Mesenchymal stem cell (in vitro differentiated cells and primary cell): ENCODE results near the gene RANBP2.
"Not testable (repeated sequence)": the region's sequence is repeated elsewhere in the genome, so short reads cannot be mapped to it uniquely, and the experiment has no call there.

Source experiments
- DNase-seq: peaks from one replicate; pipeline ENCODE4 v3.0.0-alpha.2; 2013
- H2AFZ ChIP-seq: one replicate; pipeline ENCODE4 v1.6.1; 2013; ENCODE audit warnings: low read depth, mild to moderate bottlenecking, control low read depth, inconsistent platforms, low read length, moderate library complexity
- H2AK5ac ChIP-seq: 2 replicates; pipeline ENCODE4 v1.6.1; 2013; ENCODE audit warnings: low read length, moderate library complexity, mild to moderate bottlenecking, inconsistent platforms; ENCODE audit not compliant: severe bottlenecking
- H2BK120ac ChIP-seq: one replicate; pipeline ENCODE4 v1.6.1; 2013; ENCODE audit warnings: low read depth, mild to moderate bottlenecking, inconsistent platforms, low read length, moderate library complexity
- H2BK12ac ChIP-seq, 2 experiments: one replicate each; pipeline ENCODE4 v1.6.1; 2013; ENCODE audit warnings: inconsistent platforms in 2 of 2, low read length in 2 of 2, mild to moderate bottlenecking in 2 of 2, moderate library complexity in 2 of 2, control low read depth in 1 of 2
- H2BK15ac ChIP-seq: one replicate; pipeline ENCODE4 v1.6.1; 2013; ENCODE audit warnings: mild to moderate bottlenecking, low read depth, inconsistent platforms; ENCODE audit not compliant: poor library complexity, severe bottlenecking
- H2BK5ac ChIP-seq: 2 replicates; pipeline ENCODE4 v1.6.1; 2013; ENCODE audit warnings: low read depth, mild to moderate bottlenecking, low read length, control low read depth, inconsistent platforms; ENCODE audit not compliant: poor library complexity, severe bottlenecking
- H3K14ac ChIP-seq, 2 experiments: one replicate each; pipeline ENCODE4 v1.6.1; 2013; ENCODE audit warnings: inconsistent platforms in 2 of 2, low read length in 2 of 2, control low read depth in 1 of 2, mild to moderate bottlenecking in 1 of 2, moderate library complexity in 1 of 2
- H3K18ac ChIP-seq, 2 experiments: one replicate each; pipeline ENCODE4 v1.6.1; 2013; ENCODE audit warnings: inconsistent platforms in 2 of 2, low read length in 2 of 2, control low read depth in 1 of 2, low read depth in 1 of 2, mild to moderate bottlenecking in 1 of 2
- H3K23ac ChIP-seq, 2 experiments: one replicate each; pipeline ENCODE4 v1.6.1; 2013; ENCODE audit warnings: inconsistent platforms in 2 of 2, low read length in 2 of 2, mild to moderate bottlenecking in 2 of 2, moderate library complexity in 2 of 2, control low read depth in 1 of 2
- H3K27ac ChIP-seq: 2 replicates; pipeline ENCODE4 v1.5.1; 2013; ENCODE audit warnings: mild to moderate bottlenecking, moderate library complexity, low read length, control low read depth, inconsistent platforms; ENCODE audit not compliant: poor library complexity, severe bottlenecking
- H3K27me3 ChIP-seq, 2 experiments: 2 replicates each; pipeline versions ENCODE4 v1.6.1 to v1.7.0; 2013; ENCODE audit warnings: low read length in 2 of 2, mild to moderate bottlenecking in 2 of 2, moderate library complexity in 2 of 2, control low read depth in 1 of 2, inconsistent platforms in 1 of 2; ENCODE audit not compliant: control insufficient read depth in 1 of 2, insufficient read depth in 1 of 2
- H3K36me3 ChIP-seq, 2 experiments: 2 replicates each; pipeline versions ENCODE4 v1.6.1 to v1.7.0; 2013; ENCODE audit warnings: low read length in 2 of 2, control low read depth in 1 of 2, inconsistent platforms in 1 of 2, low read depth in 1 of 2, mild to moderate bottlenecking in 1 of 2; ENCODE audit not compliant: insufficient read depth in 2 of 2, control insufficient read depth in 1 of 2
- H3K4ac ChIP-seq, 2 experiments: one replicate each; pipeline ENCODE4 v1.6.1; 2013; ENCODE audit warnings: inconsistent platforms in 2 of 2, low read length in 2 of 2, mild to moderate bottlenecking in 2 of 2, moderate library complexity in 2 of 2, control low read depth in 1 of 2, low read depth in 1 of 2
- H3K4me1 ChIP-seq: 2 replicates; pipeline ENCODE4 v1.6.1; 2013; ENCODE audit warnings: low read depth, low read length, control low read depth; ENCODE audit not compliant: control insufficient read depth, insufficient read depth
- H3K4me2 ChIP-seq: 2 replicates; pipeline ENCODE4 v1.6.1; 2013; ENCODE audit warnings: low read length, mild to moderate bottlenecking, inconsistent platforms; ENCODE audit not compliant: poor library complexity, severe bottlenecking
- H3K4me3 ChIP-seq, 2 experiments: 2 replicates each; pipeline versions ENCODE4 v1.5.1 to v1.7.0; 2013; ENCODE audit warnings: low read length in 2 of 2, mild to moderate bottlenecking in 2 of 2, control low read depth in 1 of 2, low read depth in 1 of 2; ENCODE audit not compliant: insufficient read depth in 1 of 2
- H3K79me1 ChIP-seq: replicated peaks from 2 replicates; pipeline ENCODE4 v1.6.1; 2013; ENCODE audit warnings: mild to moderate bottlenecking, control low read depth, low read length, inconsistent platforms; ENCODE audit not compliant: poor library complexity, severe bottlenecking
- H3K9ac ChIP-seq: 2 replicates; pipeline ENCODE4 v1.7.0; 2013; ENCODE audit warnings: mild to moderate bottlenecking, low read length, moderate library complexity
- H3K9me3 ChIP-seq: 2 replicates; pipeline ENCODE4 v1.7.0; 2013; ENCODE audit warnings: mild to moderate bottlenecking, low read length; ENCODE audit not compliant: control insufficient read depth
- H4K8ac ChIP-seq: one replicate; pipeline ENCODE4 v1.6.1; 2013; ENCODE audit warnings: inconsistent platforms, mild to moderate bottlenecking, low read length, moderate library complexity
- H4K91ac ChIP-seq: one replicate; pipeline ENCODE4 v1.6.1; 2013; ENCODE audit warnings: mild to moderate bottlenecking, low read length, inconsistent platforms
- WGBS: methylation state at CpG from one replicate; pipeline ENCODE4 v1.1.7; 2013; ENCODE audit warnings: mixed read lengths; 5-methylcytosine and 5-hydroxymethylcytosine counted together

The RANBP2 gene

DNA sequence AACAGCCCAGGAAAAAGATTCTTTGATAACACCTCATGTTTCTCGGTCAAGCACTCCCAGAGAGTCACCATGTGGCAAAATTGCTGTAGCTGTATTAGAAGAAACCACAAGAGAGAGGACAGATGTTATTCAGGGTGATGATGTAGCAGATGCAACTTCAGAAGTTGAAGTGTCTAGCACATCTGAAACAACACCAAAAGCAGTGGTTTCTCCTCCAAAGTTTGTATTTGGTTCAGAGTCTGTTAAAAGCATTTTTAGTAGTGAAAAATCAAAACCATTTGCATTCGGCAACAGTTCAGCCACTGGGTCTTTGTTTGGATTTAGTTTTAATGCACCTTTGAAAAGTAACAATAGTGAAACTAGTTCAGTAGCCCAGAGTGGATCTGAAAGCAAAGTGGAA, 48.6 kb downstream of the RANBP2 start:
- H2BK120ac ChIP-seq, H3K9me3 ChIP-seq, H3K23ac ChIP-seq, H2AK5ac ChIP-seq, H3K27ac ChIP-seq, H3K4ac ChIP-seq, H3K4me1 ChIP-seq, H2BK5ac ChIP-seq, H4K91ac ChIP-seq, H2BK12ac ChIP-seq, H3K27me3 ChIP-seq, H4K8ac ChIP-seq, H3K4me2 ChIP-seq, H3K9ac ChIP-seq, H2AFZ ChIP-seq, H3K4me3 ChIP-seq, H3K14ac ChIP-seq, H2BK15ac ChIP-seq, H3K18ac ChIP-seq, DNase-seq: not testable (repeated sequence)
- peaks cover 10 to 65% of the 10 kb centered on the region in 2 experiments for H3K36me3 ChIP-seq
- no CpG with 5 or more reads among the region's 2 CpGs for WGBS
- peaks cover 21% of the 10 kb centered on the region for H3K79me1 ChIP-seq

DNA sequence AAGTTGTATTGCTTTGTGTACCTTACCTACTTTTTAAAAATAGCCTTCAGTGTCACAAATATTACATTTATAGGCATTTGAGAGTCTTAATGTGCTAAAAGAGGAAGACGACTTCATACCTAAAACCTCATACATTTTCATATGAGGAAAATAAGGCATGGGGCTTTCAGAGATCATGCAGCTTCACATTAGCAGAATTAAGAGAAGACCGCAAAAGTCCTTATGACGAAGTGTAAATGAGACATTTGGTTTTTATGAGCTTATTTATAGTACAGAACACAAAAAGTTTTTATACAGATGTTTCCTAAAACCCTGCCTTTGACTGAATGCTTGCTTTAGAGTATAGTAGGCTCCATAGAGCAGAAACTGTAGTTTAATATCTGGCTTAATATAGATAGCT, 57.2 kb downstream of the RANBP2 start:
- H3K23ac ChIP-seq = no peak overlapping the region
- no peak overlapping the region for H3K14ac ChIP-seq
- no peak overlapping the region for H2BK12ac ChIP-seq
- H3K4me3 ChIP-seq = no peak overlapping the region
- peaks cover 9% of the 10 kb centered on the region for H3K79me1 ChIP-seq
- H2BK15ac ChIP-seq = no peak overlapping the region
- no peak overlapping the region for H2AK5ac ChIP-seq
- no peak overlapping the region for H3K18ac ChIP-seq
- H2BK5ac ChIP-seq = no peak overlapping the region
- DNase-seq = no peak
- H2BK120ac ChIP-seq = no peak overlapping the region
- H3K27me3 ChIP-seq = no peaks in the 10 kb centered on the region
- H3K36me3 ChIP-seq = peaks cover 19 to 86% of the 10 kb centered on the region in 2 experiments
- no peak overlapping the region for H2AFZ ChIP-seq
- H4K8ac ChIP-seq = no peak overlapping the region
- no peak overlapping the region for H4K91ac ChIP-seq
- no peak overlapping the region for H3K9ac ChIP-seq
- no peaks in the 10 kb centered on the region for H3K9me3 ChIP-seq
- no CpG with 5 or more reads among the region's 3 CpGs for WGBS
- no peaks in the 10 kb centered on the region for H3K4me1 ChIP-seq
- H3K4me2 ChIP-seq = no peak overlapping the region
- H3K27ac ChIP-seq = no peak overlapping the region
- no peak overlapping the region for H3K4ac ChIP-seq

DNA sequence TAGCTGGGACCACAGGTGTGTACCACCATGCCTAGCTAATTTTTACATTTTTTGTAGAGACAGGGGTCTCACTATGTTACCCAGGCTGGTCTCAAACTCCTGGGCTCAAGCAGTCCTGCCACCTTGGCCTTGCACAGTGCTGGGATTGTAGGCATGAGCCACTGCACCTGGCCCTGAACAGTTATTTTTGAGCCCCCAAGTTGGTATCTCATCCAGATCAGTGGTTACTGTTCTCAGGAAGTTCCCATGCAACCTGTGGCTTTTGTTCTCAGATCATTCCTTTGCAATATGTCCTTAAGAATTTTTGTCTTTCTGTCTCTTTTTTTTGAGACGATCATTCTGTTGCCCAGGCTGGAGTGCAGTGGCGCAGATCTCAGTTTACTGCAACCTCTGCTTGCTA, 59.6 kb downstream of the RANBP2 start:
- H3K27ac ChIP-seq = no peak overlapping the region
- no peak overlapping the region for H3K4me2 ChIP-seq
- H2BK120ac ChIP-seq = no peak overlapping the region
- H2BK5ac ChIP-seq = no peak overlapping the region
- no peak overlapping the region for H2AK5ac ChIP-seq
- no peak overlapping the region for H2BK15ac ChIP-seq
- no peaks in the 10 kb centered on the region for H3K27me3 ChIP-seq
- peaks cover 11% of the 10 kb centered on the region for H3K79me1 ChIP-seq
- no peak overlapping the region for H2BK12ac ChIP-seq
- no peak overlapping the region for H4K91ac ChIP-seq
- H3K14ac ChIP-seq = no peak overlapping the region
- no peak for DNase-seq
- no peak overlapping the region for H3K4me3 ChIP-seq
- 98% methylated on average over 2 of the region's 2 CpGs for WGBS
- H2AFZ ChIP-seq = no peak overlapping the region
- H3K36me3 ChIP-seq = peaks cover 19 to 87% of the 10 kb centered on the region in 2 experiments
- H3K4ac ChIP-seq = no peak overlapping the region
- H3K9ac ChIP-seq = no peak overlapping the region
- no peak overlapping the region for H3K18ac ChIP-seq
- no peak overlapping the region for H4K8ac ChIP-seq
- H3K4me1 ChIP-seq = no peaks in the 10 kb centered on the region
- H3K9me3 ChIP-seq = no peaks in the 10 kb centered on the region
- H3K23ac ChIP-seq = no peak overlapping the region

DNA sequence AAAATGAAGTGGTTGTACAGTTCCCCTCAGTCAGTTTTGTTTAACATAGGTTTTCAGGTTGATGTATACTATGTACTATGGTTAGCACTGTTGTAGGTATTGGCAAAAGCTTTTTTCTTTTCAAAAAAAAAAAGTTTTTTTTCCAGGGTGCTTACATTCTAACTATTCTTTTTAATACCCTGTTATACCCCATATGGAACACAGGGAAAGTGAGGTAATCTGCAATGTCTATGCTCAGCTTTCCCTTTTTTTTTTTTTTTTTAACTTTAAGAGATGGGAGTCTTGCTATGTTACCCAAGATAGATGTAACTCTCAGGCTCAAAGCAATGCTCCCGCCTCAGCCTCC, 66.7 kb downstream of the RANBP2 start:
- no peak for DNase-seq
- no peak overlapping the region for H2BK12ac ChIP-seq
- no peak overlapping the region for H2BK120ac ChIP-seq
- H3K14ac ChIP-seq = no peak overlapping the region
- no peak overlapping the region for H4K91ac ChIP-seq
- no peak overlapping the region for H2AFZ ChIP-seq
- H3K4me2 ChIP-seq = peak overlapping the region; percentile 100
- H3K23ac ChIP-seq = no peak overlapping the region
- no peak overlapping the region for H3K4ac ChIP-seq
- peak overlapping the region; percentile 91 for H3K9ac ChIP-seq
- 0% methylated on average over 1 of the region's 1 CpG for WGBS
- H2AK5ac ChIP-seq = no peak overlapping the region
- no peaks in the 10 kb centered on the region for H3K27me3 ChIP-seq
- peaks cover 11% of the 10 kb centered on the region for H3K79me1 ChIP-seq
- peak overlapping the region; percentile 71 for H3K27ac ChIP-seq
- H3K18ac ChIP-seq = no peak overlapping the region
- no peaks in the 10 kb centered on the region for H3K9me3 ChIP-seq
- no peak overlapping the region for H2BK15ac ChIP-seq
- H3K4me1 ChIP-seq = no peaks in the 10 kb centered on the region
- H2BK5ac ChIP-seq = no peak overlapping the region
- H3K4me3 ChIP-seq = peak overlapping the region; percentile 75 to 91
- no peak overlapping the region for H4K8ac ChIP-seq
- H3K36me3 ChIP-seq = peaks cover 4 to 50% of the 10 kb centered on the region in 2 experiments
